Measurements from ENCODE around the gene HOXA2.

DNA sequence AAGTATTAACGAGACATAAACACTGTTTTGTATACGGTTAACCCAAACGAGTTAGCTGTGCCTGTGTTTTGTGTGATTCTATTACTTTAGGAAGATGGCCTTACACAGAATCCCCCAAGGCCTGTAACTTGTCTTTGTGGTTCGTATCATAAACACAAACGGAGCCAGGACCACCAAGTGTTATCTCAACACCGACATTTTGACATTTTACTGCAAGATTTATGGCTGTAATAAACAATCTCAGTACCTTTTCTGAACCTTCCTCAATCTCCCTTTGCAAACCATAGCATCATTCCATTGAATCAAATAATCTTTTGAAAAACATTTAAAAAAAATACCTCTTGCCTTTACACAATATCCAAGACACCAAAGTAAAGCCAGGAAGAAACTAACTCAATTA, 30.5 kb upstream of the HOXA2 start:
- TF ChIP-seq CTCF (conservative IDR thresholded peaks at IDR 0.05; ENCODE audit: low read depth, low read length): no peak
- no peak for TF ChIP-seq EZH2 (IDR thresholded peaks at IDR 0.05; ENCODE audit: borderline replicate concordance, low read depth, low read length, poor library complexity, severe bottlenecking)
